Upper lobe of left lung (tissue), 4 donors: Measurements from ENCODE around the gene OR13J1.

ENCODE experiments used
- POLR2AphosphoS5 ChIP-seq, 2 donors: sonication (generic); formaldehyde crosslinking; IDR thresholded peaks; one replicate each; pipeline ENCODE4 v1.5.1; 2017; ENCODE audit warnings: antibody characterized with exemption in 2 of 2
- TF ChIP-seq, protein P1 (sequence below), 6 experiments: fragments of 450-650 bp in 4 of 6; fragments of 200-600 bp in 2 of 6; sonication (generic) in 2 of 6; IDR thresholded peaks; one replicate each; pipeline ENCODE4 v1.5.1; 2016 to 2019; ENCODE audit warnings: antibody characterized with exemption in 6 of 6

DNA sequence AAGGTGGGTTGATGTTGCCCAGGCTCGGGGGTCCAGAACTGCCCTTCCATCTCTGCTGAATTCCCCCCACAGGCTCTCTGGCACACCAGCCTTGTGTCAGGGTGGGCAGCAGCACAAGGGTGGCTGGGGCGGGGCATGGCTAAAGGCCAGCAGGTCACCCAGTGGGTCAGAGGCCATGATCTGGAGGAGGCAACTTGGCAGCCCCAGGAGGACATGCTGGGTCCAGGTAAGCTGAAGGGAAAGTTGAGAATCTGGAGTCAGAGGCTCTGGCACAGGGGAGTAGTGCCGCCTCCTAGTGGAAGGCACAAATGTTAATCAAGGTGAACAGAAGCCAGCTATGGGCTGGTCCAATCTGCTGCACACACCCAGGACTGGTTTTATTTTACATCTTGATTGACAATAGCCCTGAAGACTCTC, 35.0 kb downstream of the OR13J1 start:
- TF ChIP-seq POLR2AphosphoS5 (IDR thresholded peaks at IDR 0.05): no peak
- TF ChIP-seq, protein P1, sequence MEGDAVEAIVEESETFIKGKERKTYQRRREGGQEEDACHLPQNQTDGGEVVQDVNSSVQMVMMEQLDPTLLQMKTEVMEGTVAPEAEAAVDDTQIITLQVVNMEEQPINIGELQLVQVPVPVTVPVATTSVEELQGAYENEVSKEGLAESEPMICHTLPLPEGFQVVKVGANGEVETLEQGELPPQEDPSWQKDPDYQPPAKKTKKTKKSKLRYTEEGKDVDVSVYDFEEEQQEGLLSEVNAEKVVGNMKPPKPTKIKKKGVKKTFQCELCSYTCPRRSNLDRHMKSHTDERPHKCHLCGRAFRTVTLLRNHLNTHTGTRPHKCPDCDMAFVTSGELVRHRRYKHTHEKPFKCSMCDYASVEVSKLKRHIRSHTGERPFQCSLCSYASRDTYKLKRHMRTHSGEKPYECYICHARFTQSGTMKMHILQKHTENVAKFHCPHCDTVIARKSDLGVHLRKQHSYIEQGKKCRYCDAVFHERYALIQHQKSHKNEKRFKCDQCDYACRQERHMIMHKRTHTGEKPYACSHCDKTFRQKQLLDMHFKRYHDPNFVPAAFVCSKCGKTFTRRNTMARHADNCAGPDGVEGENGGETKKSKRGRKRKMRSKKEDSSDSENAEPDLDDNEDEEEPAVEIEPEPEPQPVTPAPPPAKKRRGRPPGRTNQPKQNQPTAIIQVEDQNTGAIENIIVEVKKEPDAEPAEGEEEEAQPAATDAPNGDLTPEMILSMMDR (IDR thresholded peaks at IDR 0.05): peak in 3 of 6 experiments; percentile 14 to 21 (median 20)
